KOPT-K1 (cell line): ENCODE results near the gene SCN11A.

Source experiments
- H3K27ac ChIP-seq: fragments of 200-600 bp; sonication (generic); 2 replicates; pipeline ENCODE4 v1.5.1; 2016; ENCODE audit warnings: antibody characterized with exemption, mild to moderate bottlenecking, low read depth, low read length; ENCODE audit not compliant: poor library complexity, severe bottlenecking
- H3K36me3 ChIP-seq: fragments of 200-600 bp; sonication (generic); 2 replicates; pipeline ENCODE4 v1.5.1; 2017; ENCODE audit warnings: antibody characterized with exemption, mild to moderate bottlenecking, low read length, moderate library complexity; ENCODE audit not compliant: insufficient read depth
- H3K9me3 ChIP-seq: fragments of 200-600 bp; sonication (generic); 2 replicates; pipeline ENCODE4 v1.5.1; 2017; ENCODE audit warnings: antibody characterized with exemption, low read length, mild to moderate bottlenecking; ENCODE audit not compliant: insufficient read depth, poor library complexity, severe bottlenecking

Gene SCN11A

GRCh38 chr3:39038165-39038564 is 13.6 kb downstream of the SCN11A start:
- Histone ChIP-seq H3K36me3 (no peaks in the 10 kb centered on the region), H3K27ac (no peak overlapping the region), H3K9me3 (peaks cover 14% of the 10 kb centered on the region)

GRCh38 chr3:39029556-39029955 is 22.2 kb downstream of the SCN11A start:
- no peaks in the 10 kb centered on the region for H3K36me3 ChIP-seq
- no peaks in the 10 kb centered on the region for H3K9me3 ChIP-seq
- no peak overlapping the region for H3K27ac ChIP-seq

- H3K36me3 ChIP-seq, result no peaks in the 10 kb centered on the region
- H3K9me3 ChIP-seq, result no peaks in the 10 kb centered on the region
- H3K27ac ChIP-seq, result no peak overlapping the region
Observed at GRCh38 chr3:39028546-39028945, 23.2 kb downstream of the SCN11A start.

GRCh38 chr3:39025222-39025970 is 26.3 kb downstream of the SCN11A start:
- Histone ChIP-seq H3K27ac (no peak overlapping the region), H3K9me3 (no peaks in the 10 kb centered on the region), H3K36me3 (no peaks in the 10 kb centered on the region)

- Histone ChIP-seq H3K36me3 (no peaks in the 10 kb centered on the region), H3K9me3 (no peaks in the 10 kb centered on the region), H3K27ac (no peak overlapping the region)
Observed at GRCh38 chr3:39024497-39024896, 27.2 kb downstream of the SCN11A start.

- Histone ChIP-seq H3K36me3 (no peaks in the 10 kb centered on the region), H3K9me3 (no peaks in the 10 kb centered on the region), H3K27ac (no peak overlapping the region)
Observed at GRCh38 chr3:39022286-39022630, 29.5 kb downstream of the SCN11A start.

GRCh38 chr3:39021465-39022285 is 30.1 kb downstream of the SCN11A start:
- H3K27ac ChIP-seq, result no peak overlapping the region
- H3K9me3 ChIP-seq, result no peaks in the 10 kb centered on the region
- no peaks in the 10 kb centered on the region for H3K36me3 ChIP-seq

- Histone ChIP-seq H3K36me3 (no peaks in the 10 kb centered on the region), H3K9me3 (no peaks in the 10 kb centered on the region), H3K27ac (no peak overlapping the region)
Observed at GRCh38 chr3:39021029-39021428, 30.7 kb downstream of the SCN11A start.

GRCh38 chr3:39019299-39019698 is 32.4 kb downstream of the SCN11A start:
- no peak overlapping the region for H3K27ac ChIP-seq
- H3K9me3 ChIP-seq, result no peaks in the 10 kb centered on the region
- no peaks in the 10 kb centered on the region for H3K36me3 ChIP-seq

- Histone ChIP-seq H3K27ac (no peak overlapping the region), H3K36me3 (no peaks in the 10 kb centered on the region)
Observed at GRCh38 chr3:39015418-39015817, 36.3 kb downstream of the SCN11A start.

GRCh38 chr3:39013921-39014509 is 37.7 kb downstream of the SCN11A start:
- no peaks in the 10 kb centered on the region for H3K36me3 ChIP-seq
- H3K9me3 ChIP-seq, result no peaks in the 10 kb centered on the region
- H3K27ac ChIP-seq, result no peak overlapping the region

More at GRCh38 chr3:39015418-39015817, 36.3 kb downstream of the SCN11A start:
- no peaks in the 10 kb centered on the region for H3K9me3 ChIP-seq

- Histone ChIP-seq H3K9me3 (no peaks in the 10 kb centered on the region), H3K27ac (no peak overlapping the region), H3K36me3 (no peaks in the 10 kb centered on the region)
Observed at GRCh38 chr3:39013289-39013688, 38.5 kb downstream of the SCN11A start.

GRCh38 chr3:39011191-39011736 is 40.5 kb downstream of the SCN11A start:
- no peak overlapping the region for H3K27ac ChIP-seq
- H3K36me3 ChIP-seq, result no peaks in the 10 kb centered on the region
- no peaks in the 10 kb centered on the region for H3K9me3 ChIP-seq

GRCh38 chr3:39005295-39005694 is 46.4 kb downstream of the SCN11A start:
- H3K27ac ChIP-seq, result no peak overlapping the region

More at GRCh38 chr3:39005295-39005694, 46.4 kb downstream of the SCN11A start:
- H3K9me3 ChIP-seq, result no peaks in the 10 kb centered on the region
- no peaks in the 10 kb centered on the region for H3K36me3 ChIP-seq
